SW 1271 (cell line): Measurements from ENCODE around the gene ALAD.
"Not testable (repeated sequence)": the region's sequence is repeated elsewhere in the genome, so short reads cannot be mapped to it uniquely, and the experiment has no call there.

Source experiments
- DNase-seq, 2 experiments: peaks; one replicate each; lab custom pipeline; 2025; lab: John Stamatoyannopoulos, UW

The ALAD gene

DNA sequence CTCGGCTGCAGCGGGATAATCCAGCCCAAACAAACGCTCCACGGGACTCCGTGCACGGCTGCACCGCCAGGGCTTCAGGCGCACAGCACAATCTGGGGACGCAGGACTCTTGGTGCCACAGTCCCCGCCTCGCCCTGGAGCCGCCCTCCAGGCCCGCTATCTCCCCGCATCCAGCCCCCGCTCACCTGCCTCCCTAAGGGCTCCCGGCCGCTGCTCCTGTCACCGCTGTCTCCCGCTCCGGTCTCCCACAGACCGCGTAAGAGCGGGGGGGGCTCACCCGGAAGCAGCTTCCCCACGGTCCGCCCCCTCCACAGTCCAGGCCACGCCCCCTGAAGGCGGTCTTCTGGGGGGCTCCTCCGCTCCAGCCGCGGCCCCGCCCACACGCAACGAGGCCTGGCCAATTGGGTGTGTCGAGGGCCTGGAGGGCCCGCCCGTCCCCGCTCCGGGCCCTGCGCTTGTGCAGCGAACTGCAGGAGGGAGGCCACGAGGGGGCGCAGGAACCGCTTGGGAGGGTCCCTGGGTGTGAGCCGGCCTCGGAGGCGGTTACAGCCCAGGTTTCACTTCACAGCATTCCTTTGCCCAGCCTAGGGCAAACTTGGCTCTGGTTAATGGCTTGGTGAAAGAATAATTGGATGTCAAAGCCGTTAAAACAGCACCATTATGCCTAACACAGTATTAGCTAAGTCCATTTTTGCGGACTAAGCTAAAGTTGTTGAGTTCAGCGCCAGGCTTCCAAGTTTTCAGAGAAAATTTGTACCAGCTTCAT is at the start of gene ALAD:
Gene ALAD, minus strand, starts transcription at position 258 of the 766 bp plus-strand sequence. CDS start 7,725 bp downstream, outside the sequence.
- peak; percentile 96 to 98 for DNase-seq

GRCh38 chr9:113449376-113449775 is 48.3 kb upstream of the ALAD start:
- DNase-seq: no peak

GRCh38 chr9:113446323-113446740 is 45.2 kb upstream of the ALAD start:
- peak in 1 of 2 experiments; percentile 54 for DNase-seq

DNA sequence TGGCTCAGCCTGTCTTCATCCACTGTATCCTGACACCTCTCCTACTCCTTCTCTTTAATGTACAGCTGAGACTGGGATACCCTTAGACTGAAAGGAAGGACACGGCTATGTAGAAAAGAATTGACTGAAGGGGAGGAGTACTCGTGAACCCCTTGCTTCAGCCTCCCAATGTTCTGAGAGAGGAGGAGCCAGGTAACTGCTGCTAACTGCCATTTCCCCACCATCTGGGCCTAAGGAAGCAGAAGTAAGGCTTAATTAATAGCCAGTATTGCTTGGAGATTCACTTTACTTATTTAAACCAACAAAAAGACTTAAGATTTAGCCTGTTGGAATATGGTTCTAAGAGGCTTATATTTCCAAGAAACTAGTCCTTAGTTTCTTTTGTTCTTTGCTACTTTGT is 43.7 kb upstream of the ALAD start:
- no peak for DNase-seq

- not testable (repeated sequence) for DNase-seq
Measured at GRCh38 chr9:113437716-113438115, 36.6 kb upstream of the ALAD start.

DNA sequence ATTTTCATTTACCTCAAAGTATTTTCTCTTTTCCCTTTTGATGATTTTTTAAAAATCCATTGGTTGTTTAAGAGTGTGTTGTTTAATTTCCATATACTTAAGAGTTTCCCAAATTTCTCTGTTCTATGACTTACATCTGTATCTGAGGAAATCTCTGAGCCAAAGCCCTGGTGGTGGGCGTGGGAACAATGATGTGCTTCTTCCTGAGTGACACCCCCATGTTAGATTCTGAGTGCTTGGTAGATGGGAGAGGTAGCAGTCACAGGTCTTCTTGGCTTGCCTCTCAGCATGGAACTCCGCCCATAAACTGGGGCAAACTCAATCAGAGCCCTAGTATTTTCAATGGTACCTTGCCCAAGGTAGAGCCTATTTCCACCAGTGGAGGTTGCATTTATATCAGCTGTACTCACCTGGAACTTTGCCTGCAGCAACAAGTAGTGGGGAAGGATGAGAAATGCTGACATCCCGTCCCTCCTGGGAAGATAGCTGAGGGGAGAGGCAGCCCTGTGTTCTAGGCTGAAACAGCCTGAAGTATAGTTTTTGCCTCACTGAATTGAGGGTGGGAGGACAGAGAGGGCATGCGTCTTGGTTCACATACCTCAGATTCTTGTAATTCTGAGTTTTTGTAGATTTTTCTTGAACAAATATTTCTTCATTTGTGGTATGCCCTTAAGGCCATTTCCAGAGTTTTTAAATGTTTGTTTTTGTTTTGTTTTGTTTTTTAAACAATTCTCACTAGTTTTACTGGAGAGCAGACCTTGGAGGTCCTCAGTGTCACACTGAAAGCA is 35.8 kb upstream of the ALAD start:
- DNase-seq: no peak

DNA sequence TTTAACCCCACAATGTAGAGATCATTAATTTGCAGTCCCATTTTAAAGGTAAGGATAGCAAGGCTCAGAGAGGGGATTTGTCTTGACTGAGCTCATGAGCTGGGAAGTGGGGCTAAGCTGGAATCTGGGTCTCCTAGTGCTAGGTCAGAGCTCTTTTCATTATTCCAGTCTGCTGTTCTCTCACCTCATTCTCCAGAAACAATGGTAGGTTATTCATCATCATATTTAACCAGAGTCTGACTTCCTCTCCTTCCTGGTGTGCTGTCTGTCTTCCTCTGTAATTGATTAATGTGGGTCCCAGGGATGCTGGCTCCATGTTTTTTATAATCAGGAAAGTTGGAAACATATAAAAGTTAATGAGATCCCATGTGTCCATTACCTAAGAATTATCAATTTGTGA is 30.1 kb upstream of the ALAD start:
- DNase-seq: no peak

DNA sequence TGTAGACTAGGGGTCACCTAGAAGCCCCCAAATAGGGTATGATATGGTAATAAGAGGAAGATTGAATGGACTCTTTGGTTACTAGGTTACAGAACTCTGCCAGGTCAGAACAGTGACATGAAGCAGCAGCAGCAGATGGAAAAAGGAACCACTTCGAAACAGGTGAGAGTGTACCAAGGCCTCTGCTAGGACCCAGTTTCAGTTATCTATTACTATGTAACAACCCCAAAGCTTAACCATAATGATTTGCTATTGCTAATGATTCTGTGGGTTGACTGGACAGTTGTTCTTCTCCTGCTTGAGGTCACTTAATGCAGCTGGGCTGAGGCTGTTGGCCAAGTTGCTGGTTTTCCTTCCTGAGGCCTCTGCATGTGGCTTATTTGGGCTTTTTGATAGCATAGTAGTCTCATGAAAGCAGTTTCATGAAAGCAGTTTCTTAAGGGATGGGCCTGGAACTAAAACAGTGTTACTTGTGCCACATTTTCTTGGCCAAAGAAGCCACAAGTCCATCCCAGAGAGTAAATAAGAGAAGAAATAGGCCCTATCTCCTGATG is 27.1 kb upstream of the ALAD start:
- DNase-seq: no peak

DNA sequence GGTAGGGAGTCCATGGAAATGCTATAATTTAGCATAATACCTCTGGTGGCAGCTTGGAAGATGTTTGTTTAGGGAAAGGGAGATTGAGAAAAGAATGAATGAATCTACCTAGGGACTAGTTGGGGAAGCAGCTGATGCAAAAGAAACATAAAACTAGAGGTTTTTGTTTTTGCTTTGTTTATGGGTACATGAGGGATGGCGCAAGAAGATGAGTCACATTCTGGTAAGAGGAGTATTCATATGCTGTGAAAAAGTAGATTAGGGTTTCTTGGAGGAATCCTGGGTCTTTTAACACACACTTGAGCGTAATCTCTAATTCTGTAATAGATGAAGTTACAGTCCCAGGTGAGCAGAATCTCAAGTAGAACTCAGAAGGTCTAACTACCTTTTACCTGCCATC is 26.5 kb upstream of the ALAD start:
- DNase-seq: no peak

- no peak for DNase-seq
Measured at GRCh38 chr9:113426701-113427100, 25.6 kb upstream of the ALAD start.

DNA sequence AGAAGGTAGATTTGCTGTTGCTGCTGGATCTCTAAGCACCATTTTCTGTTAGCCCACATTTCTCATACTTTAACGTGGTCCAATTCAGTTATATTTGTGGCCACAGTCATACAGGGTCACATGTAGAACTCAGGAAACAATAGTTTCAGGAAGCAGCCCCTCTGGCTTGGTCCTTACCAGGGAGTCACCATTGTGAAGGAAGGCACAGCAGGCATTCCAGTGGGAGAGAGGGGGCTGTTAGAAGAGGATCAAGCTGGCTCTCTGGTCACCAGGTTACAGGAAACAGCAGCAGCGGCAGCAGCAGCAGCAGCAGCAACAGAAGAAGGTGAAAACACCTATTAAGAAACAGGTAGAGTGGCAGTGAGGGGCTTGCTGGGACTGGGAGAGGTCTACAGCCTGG is 24.0 kb upstream of the ALAD start:
- no peak for DNase-seq

GRCh38 chr9:113421726-113422125 is 20.6 kb upstream of the ALAD start:
- DNase-seq: no peak

GRCh38 chr9:113417370-113417769 is 16.3 kb upstream of the ALAD start:
- no peak for DNase-seq

DNA sequence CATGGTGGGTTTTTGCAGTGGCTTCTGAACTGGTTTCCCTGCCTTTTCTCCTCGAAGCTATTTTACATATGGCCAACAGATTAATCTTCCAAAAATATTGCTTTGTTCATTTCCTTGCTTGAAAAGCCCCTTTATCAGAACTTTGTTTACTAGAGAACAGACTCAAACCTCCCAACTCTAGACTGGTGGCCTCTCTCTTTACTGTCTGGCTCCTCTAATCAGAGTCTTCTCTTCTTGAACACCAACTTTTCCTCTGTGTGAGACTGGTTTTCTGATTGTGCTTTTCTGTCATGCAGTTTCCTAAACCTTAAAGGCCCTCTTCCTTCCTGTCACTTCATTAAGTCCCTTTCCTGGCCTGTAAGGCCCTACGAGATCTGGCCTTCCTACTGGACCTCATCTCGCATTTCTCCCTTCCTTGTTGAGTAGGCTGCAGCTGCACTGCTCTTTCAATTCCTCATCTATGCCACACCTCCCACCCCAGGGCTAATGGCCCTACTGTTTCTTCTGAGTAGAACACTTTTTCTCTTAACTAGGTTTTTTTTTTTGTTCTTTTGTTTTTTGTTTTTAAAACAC is 15.2 kb upstream of the ALAD start:
- DNase-seq: no peak

- DNase-seq: peak; percentile 87 to 98
Measured at GRCh38 chr9:113410207-113410864, 9.3 kb upstream of the ALAD start, which contains the start of the genes C9orf43 and POLE3. Gene C9orf43 (plus strand): TSS chr9:113410747. CDS start chr9:113413494, 2,747 bp downstream. Gene POLE3 (minus strand): TSS chr9:113410675. CDS start chr9:113410293, 382 bp downstream.

DNA sequence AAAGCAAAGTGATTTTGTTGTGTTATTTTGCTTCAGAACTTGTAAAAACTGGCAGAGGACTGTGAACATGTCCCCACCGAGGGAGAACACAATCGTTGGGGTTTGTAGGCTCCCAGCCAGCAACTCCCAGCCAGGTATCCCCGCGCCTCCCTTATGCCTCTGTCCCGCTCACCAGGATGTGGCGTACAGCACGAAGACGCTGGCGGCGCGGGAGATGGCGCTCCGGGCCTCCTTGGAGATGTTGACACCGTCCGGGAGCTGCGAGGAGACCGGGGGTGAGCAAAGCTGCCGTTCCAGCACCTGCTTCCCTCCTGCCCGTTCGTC is 8.8 kb upstream of the ALAD start:
- peak in 1 of 2 experiments; percentile 39 for DNase-seq

- no peak for DNase-seq
Measured at GRCh38 chr9:113409481-113409880, 8.4 kb upstream of the ALAD start.

GRCh38 chr9:113406873-113407511 is 5.9 kb upstream of the ALAD start:
- peak; percentile 48 to 76 for DNase-seq

DNA sequence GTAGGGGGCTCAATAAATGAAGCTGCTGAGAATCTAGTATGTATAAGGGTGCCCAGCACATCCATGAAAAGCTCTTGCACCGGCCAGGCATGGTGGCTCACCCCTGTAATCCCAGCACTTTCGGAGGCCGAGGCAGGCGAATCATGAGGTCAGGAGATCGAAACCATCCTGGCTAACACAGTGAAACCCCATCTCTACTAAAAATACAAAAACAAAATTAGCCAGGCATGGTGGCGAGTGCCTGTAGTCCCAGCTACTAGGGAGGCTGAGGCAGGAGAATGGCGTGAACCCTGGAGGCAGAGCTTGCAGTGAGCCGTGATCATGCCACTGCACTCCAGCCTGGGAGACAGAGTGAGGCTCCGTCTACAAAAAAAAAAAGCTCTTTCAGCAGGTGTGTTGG is 5.3 kb upstream of the ALAD start:
- DNase-seq: not testable (repeated sequence)

DNA sequence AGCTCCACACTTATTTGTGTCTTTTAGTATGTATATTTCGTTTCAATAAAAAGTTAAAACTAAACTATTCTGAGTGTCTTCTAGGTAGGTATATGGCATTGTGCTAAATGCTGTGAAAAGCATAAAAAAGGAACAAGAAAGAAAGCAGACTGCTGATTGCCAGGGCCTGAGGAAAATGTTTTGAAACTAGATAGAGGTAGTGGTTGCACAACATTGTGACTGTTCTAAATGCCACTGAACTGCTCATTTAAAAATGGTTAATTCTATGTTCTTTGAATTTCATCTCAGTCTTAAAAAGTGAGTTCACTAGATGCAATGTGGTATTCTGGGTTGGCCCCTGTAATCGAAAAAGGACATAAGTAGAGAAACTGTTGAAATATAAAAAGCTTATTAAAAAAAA is 2.6 kb upstream of the ALAD start:
- no peak for DNase-seq

DNA sequence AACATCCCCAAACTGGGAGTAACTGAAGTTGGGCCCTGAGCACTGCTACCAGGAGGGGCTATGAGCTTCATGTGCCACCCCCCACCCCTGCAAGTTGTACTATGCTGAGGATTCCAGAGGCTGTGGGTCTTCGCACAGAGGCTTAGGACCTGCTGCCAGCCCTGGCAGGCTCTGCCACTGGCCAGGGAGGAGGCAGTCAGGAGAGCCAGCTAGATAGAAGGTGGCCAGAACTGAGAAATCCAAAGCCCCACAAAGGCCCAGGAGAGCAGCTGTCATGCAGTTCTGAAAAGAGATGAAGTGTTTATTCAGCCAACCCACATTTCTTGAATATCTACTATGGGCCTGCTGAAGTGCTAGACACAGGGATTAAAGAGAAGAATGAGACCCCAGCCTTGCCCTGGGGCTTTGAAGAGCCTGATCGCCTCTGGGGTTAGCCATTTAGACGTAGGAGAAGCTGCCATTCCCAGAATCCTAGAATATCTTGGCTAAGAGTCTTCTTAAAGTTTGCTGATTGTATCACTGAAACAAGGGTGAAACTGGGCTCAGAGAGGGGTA is 1.4 kb downstream of the ALAD start:
- DNase-seq: no peak
